Ovary (tissue), 9 donors: Measurements from ENCODE around the gene GRIN3A. TPM values are rescaled to one million over a fixed set of nuclear protein-coding genes. Genes with fewer than 3 reads are reported as not detected.

Experiments used
- DNase-seq, 5 donors: peaks; one replicate each; pipeline ENCODE4 v3.0.0-alpha.2; 2019 to 2020
- H3K27ac ChIP-seq, 2 donors: fragments of 200-600 bp; one replicate each; pipeline versions ENCODE4 v1.5.1 to v1.8.0; 2019 to 2022
- H3K27me3 ChIP-seq: fragments of 200-600 bp; one replicate; pipeline ENCODE4 v1.8.0; 2022
- H3K36me3 ChIP-seq: fragments of 200-600 bp; sonication (generic); one replicate; pipeline ENCODE4 v1.5.1; 2019
- H3K4me1 ChIP-seq: one replicate; pipeline ENCODE4 v1.8.1; 2013; ENCODE audit warnings: mild to moderate bottlenecking, moderate library complexity; ENCODE audit not compliant: insufficient read depth
- H3K4me3 ChIP-seq: fragments of 200-600 bp; sonication (generic); one replicate; pipeline ENCODE4 v1.5.1; 2017
- H3K9me3 ChIP-seq, 2 donors: fragments of 200-600 bp in 1 of 2; sonication (generic) in 1 of 2; one replicate each; pipeline versions ENCODE4 v1.5.1 to v1.8.1; 2013 to 2019; ENCODE audit warnings: mild to moderate bottlenecking in 1 of 2, moderate library complexity in 1 of 2
- EP300 ChIP-seq: sonication (generic); formaldehyde crosslinking; IDR thresholded peaks from one replicate; pipeline ENCODE4 v1.6.1; 2017; ENCODE audit warnings: antibody characterized with exemption
- POLR2A ChIP-seq: fragments of 450-650 bp; IDR thresholded peaks from one replicate; pipeline ENCODE4 v1.6.1; 2017; ENCODE audit warnings: antibody characterized with exemption, mild to moderate bottlenecking, moderate library complexity
- WGBS, 3 donors: extraction: QIAGEN DNeasy Blood & Tissue Kit in 1 of 3; methylation state at CpG; one replicate each; pipeline versions ENCODE4 v1.1.5 to v1.1.7; 2013 to 2017; 5-methylcytosine and 5-hydroxymethylcytosine counted together
- intact Hi-C, 4 donors: fragments of 100-400 bp; cut with DNase I; formaldehyde crosslinking; loops; one replicate each; pipeline versions ENCODE4 v1.11.0 to v1.15.1; 2022 to 2023
- polyA plus RNA-seq, 2 donors: library from polyadenylated mRNA; stranded (reverse); fragments of 200-250 nt in 1 of 2; fragments of 350-450 nt in 1 of 2; fragmentation: Illumina TruSeq in 1 of 2; extraction: RNeasy Lipid Tissue Mini Kit (QIAGEN cat#74804) in 1 of 2; gene quantifications; one replicate each; pipeline ENCODE4 v1.2.3, GENCODE V29; 2013 to 2014
- total RNA-seq, 7 donors: library from RNA; depleted of rRNA in 2 of 7; stranded (reverse); fragments of >200 nt in 2 of 7; fragmentation: NEBNext Ultra II Directional in 3 of 7; extraction: Animal tissue kit (Norgen Biotek cat#: 25700) in 3 of 7; gene quantifications; one replicate each; pipeline versions ENCODE4 v1.1.0 to v1.2.4, GENCODE V29; 2016 to 2023
- TF ChIP-seq, protein P1 (sequence below), 3 donors: fragments of 450-650 bp in 2 of 3; fragments of 200-600 bp in 1 of 3; IDR thresholded peaks; one replicate each; pipeline versions ENCODE4 v1.5.1 to v1.8.0; 2016 to 2022; ENCODE audit warnings: antibody characterized with exemption in 3 of 3, mild to moderate bottlenecking in 1 of 3
- donor health status: DM: no; HTN: no; CAD: no; lungs with moderate emphysema.
- donor health status: DM: no; HTN: no; CAD: no.
- donor health status: Bipolar disorder and iron deficiency.
- donor health status: DM: yes; HTN: yes; CAD: no.
- donor health status: DM: no; HTN: no; CAD: no.
- donor health status: DM: yes; HTN: yes; CAD: no.

The GRIN3A gene
- total and polyA plus RNA-seq, 9 donors, result 0.02 to 1.00 (median 0.24) TPM

DNA sequence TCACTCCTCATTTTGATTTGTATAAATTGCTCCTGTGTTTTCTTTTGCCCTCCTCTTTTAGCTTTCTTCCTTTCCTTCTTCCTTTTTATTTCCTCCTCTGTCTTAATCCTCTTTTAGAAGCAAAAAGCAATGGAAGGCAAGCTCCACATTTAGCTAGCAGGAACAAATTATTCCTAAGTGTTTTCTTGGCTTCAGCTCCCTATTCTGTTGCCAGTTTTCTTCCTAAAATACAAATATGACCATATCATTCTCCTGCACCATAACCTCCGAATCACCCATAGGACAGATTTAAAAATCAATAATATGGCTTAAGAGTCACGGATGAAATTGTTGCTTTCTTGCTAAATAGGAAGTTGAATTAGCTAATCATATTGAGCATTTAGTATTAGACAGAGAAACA lies 49.4 kb downstream of the GRIN3A start:
- no peak for DNase-seq
- H3K36me3 ChIP-seq, result no peaks in the 10 kb centered on the region
- no peaks in the 10 kb centered on the region for H3K4me1 ChIP-seq
- no peak overlapping the region for H3K27ac ChIP-seq
- 8 to 12% (median 9%) methylated on average over 2 of the region's 2 CpGs for WGBS, 3 donors
- H3K27me3 ChIP-seq, result no peaks in the 10 kb centered on the region
- H3K4me3 ChIP-seq, result no peak overlapping the region
- TF ChIP-seq EP300 (no peak), POLR2A (no peak)
- TF ChIP-seq, protein P1, sequence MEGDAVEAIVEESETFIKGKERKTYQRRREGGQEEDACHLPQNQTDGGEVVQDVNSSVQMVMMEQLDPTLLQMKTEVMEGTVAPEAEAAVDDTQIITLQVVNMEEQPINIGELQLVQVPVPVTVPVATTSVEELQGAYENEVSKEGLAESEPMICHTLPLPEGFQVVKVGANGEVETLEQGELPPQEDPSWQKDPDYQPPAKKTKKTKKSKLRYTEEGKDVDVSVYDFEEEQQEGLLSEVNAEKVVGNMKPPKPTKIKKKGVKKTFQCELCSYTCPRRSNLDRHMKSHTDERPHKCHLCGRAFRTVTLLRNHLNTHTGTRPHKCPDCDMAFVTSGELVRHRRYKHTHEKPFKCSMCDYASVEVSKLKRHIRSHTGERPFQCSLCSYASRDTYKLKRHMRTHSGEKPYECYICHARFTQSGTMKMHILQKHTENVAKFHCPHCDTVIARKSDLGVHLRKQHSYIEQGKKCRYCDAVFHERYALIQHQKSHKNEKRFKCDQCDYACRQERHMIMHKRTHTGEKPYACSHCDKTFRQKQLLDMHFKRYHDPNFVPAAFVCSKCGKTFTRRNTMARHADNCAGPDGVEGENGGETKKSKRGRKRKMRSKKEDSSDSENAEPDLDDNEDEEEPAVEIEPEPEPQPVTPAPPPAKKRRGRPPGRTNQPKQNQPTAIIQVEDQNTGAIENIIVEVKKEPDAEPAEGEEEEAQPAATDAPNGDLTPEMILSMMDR (IDR thresholded peaks at IDR 0.05), result no peak
- no peaks in the 10 kb centered on the region for H3K9me3 ChIP-seq
- intact Hi-C loops, result no loop called here

DNA sequence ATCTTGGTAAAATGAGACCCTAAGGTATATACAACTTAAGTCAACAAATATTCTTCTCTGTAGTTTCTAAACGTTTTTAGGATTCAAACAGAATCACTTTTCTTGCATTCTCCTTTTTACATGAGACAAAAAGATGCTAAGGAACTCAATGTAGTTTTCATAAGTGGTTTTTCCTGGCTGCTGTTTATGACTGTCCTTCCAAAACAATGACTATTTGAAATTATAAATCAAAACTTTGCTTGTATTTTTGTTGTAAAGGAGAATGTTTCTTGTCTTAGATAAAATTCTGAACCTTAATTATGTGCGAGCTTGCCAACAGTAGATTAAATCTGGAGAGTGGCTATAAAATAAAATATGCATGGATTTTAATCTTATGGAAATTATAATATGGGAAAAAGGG lies 53.8 kb downstream of the GRIN3A start:
- H3K36me3 ChIP-seq, result no peaks in the 10 kb centered on the region
- no peak overlapping the region for H3K4me3 ChIP-seq
- no peaks in the 10 kb centered on the region for H3K27me3 ChIP-seq
- H3K9me3 ChIP-seq, result no peaks in the 10 kb centered on the region
- 30 to 37% (median 32%) methylated on average over 2 of the region's 2 CpGs for WGBS, 3 donors
- no peak overlapping the region for H3K27ac ChIP-seq
- intact Hi-C loops, result no loop called here
- no peaks in the 10 kb centered on the region for H3K4me1 ChIP-seq
- DNase-seq, result no peak
- TF ChIP-seq POLR2A, result no peak
- TF ChIP-seq, protein P1 (IDR thresholded peaks at IDR 0.05), result no peak
- no peak for TF ChIP-seq EP300

DNA sequence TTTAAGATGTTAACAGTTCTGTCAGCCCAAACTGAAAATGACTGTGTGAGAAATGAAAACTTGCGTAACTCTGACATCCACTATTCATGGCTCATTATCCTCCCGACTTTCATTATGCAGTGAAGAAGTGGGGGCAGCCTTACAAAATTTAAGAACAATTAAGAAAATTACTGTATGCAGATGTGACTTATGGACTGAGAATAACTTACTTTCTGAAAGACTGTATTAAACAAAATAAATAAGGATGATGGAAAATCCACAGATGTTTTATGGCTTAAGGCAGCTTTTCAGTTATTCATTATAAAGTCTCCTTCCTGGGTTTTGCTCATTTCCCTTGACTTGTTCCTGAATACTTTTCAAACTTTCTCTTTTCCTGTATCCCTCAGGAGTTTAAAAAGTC lies 55.2 kb downstream of the GRIN3A start:
- Histone ChIP-seq H3K36me3 (no peaks in the 10 kb centered on the region), H3K27me3 (no peaks in the 10 kb centered on the region), H3K4me1 (no peaks in the 10 kb centered on the region), H3K27ac (no peak overlapping the region), H3K9me3 (no peaks in the 10 kb centered on the region), H3K4me3 (no peak overlapping the region)
- TF ChIP-seq, protein P1 (IDR thresholded peaks at IDR 0.05), result no peak
- TF ChIP-seq EP300 (no peak), POLR2A (no peak)
- intact Hi-C loops, result no loop called here
- 56 to 78% (median 76%) methylated on average over 2 of the region's 2 CpGs for WGBS, 3 donors
- DNase-seq, result no peak

DNA sequence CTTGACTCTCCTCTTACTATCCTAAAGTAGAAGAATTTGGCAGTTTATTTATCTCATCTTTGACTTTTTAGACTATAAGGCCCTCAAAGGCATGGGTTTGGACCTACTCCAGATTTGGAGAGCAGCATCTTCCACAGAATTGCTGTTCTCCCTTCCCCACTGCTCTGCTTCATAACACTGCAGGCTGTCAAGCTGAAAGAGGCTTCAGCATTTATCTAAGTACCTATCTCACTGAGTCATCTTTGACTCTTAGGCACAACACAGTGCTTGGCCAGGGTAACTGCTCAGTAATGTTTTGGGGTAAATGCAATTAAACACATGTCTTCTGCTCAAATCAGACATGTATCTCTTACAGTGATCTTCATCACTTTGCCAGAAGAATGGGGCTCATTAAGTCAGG lies 60.6 kb downstream of the GRIN3A start:
- TF ChIP-seq, protein P1 (IDR thresholded peaks at IDR 0.05), result no peak
- Histone ChIP-seq H3K4me3 (no peak overlapping the region), H3K9me3 (no peaks in the 10 kb centered on the region), H3K27ac (no peak overlapping the region), H3K36me3 (no peaks in the 10 kb centered on the region), H3K4me1 (no peaks in the 10 kb centered on the region), H3K27me3 (no peaks in the 10 kb centered on the region)
- intact Hi-C loops, result no loop called here
- DNase-seq, result no peak

DNA sequence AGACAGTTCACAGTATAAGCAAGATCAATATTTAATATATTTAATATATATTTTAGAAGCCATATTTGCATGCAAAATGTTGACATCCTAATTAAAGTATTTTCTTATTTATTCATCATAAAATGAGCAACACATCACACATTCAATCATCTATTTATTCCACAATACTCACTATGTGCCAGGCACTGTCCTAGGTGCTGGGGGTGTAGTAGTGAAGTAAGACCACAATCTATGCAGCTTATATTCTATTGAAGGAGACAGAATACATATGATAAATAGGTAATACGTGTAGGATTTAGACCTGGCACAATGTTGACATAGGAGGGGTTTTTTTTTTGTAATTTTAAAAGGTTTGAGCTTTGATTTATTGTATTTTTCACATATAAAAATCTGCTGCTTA lies 63.1 kb downstream of the GRIN3A start:
- no peaks in the 10 kb centered on the region for H3K4me1 ChIP-seq
- WGBS, 3 donors, result 56 to 73% (median 64%) methylated on average over 1 of the region's 1 CpG
- no peak for DNase-seq
- H3K36me3 ChIP-seq, result no peaks in the 10 kb centered on the region
- no peak for TF ChIP-seq POLR2A
- TF ChIP-seq EP300, result no peak
- TF ChIP-seq, protein P1 (IDR thresholded peaks at IDR 0.05), result no peak
- intact Hi-C loops, result no loop called here
- H3K9me3 ChIP-seq, result no peaks in the 10 kb centered on the region
- H3K4me3 ChIP-seq, result no peak overlapping the region
- no peak overlapping the region for H3K27ac ChIP-seq
- no peaks in the 10 kb centered on the region for H3K27me3 ChIP-seq
